Fibroblast of mammary gland (primary cell): ENCODE data around the gene SGIP1.

ENCODE experiments used
- DNase-seq: peaks from one replicate; pipeline ENCODE4 v3.0.0-alpha.2; 2010; ENCODE audit warnings: low read depth
- H3K4me3 ChIP-seq: 2 replicates; pipeline ENCODE4 v1.5.1; 2011; ENCODE audit warnings: low read depth, mild to moderate bottlenecking, low read length, moderate library complexity; ENCODE audit not compliant: control insufficient read depth
- TF ChIP-seq, protein P1 (sequence below): conservative IDR thresholded peaks from 2 replicates; pipeline ENCODE4 v1.5.1; 2011; ENCODE audit warnings: low read depth, low read length, inconsistent platforms; ENCODE audit not compliant: control insufficient read depth, insufficient read depth

SGIP1 gene

DNA sequence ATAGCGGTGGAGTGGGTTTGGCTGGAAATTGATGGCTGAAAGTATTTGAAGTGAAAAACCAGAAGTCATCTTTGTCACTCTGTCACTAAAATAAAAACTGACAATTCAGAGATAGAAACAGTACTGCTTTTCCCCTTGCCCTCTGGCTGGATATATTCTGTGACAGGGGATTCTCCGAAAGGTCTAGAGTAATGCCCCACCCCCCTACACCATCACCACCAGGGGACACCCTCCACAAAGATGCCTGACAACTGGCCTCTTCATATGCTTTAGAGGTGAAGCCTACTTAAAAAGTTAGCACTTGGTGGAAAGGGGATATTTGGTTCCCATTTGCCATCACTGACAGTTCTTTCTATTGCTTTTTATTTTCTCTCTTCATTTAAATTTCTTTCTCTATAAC is 73.5 kb downstream of the SGIP1 start:
- no peak for DNase-seq
- TF ChIP-seq, protein P1, sequence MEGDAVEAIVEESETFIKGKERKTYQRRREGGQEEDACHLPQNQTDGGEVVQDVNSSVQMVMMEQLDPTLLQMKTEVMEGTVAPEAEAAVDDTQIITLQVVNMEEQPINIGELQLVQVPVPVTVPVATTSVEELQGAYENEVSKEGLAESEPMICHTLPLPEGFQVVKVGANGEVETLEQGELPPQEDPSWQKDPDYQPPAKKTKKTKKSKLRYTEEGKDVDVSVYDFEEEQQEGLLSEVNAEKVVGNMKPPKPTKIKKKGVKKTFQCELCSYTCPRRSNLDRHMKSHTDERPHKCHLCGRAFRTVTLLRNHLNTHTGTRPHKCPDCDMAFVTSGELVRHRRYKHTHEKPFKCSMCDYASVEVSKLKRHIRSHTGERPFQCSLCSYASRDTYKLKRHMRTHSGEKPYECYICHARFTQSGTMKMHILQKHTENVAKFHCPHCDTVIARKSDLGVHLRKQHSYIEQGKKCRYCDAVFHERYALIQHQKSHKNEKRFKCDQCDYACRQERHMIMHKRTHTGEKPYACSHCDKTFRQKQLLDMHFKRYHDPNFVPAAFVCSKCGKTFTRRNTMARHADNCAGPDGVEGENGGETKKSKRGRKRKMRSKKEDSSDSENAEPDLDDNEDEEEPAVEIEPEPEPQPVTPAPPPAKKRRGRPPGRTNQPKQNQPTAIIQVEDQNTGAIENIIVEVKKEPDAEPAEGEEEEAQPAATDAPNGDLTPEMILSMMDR: peak; percentile 22
- no peak overlapping the region for H3K4me3 ChIP-seq

DNA sequence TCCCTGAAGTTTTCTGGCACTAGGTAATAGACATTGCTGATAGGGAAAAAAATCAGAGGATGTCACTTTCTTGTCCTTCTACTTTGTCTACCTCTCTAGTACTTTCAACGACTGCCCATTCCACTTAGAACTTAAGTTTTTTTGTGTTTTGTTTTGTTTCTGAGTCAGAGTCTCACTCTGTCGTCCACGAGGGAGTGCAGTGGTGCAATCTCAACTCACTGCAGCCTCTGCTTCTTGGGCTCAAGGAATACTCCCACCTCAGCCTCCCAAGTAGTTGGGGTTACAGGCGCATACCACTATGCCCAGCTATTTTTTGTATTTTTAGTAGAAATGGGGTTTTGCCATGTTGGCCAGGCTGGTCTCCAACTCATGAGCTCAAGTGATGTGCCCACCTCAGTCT is 79.2 kb downstream of the SGIP1 start:
- no peak overlapping the region for H3K4me3 ChIP-seq
- TF ChIP-seq, protein P1: no peak
- DNase-seq: peak; percentile 55

DNA sequence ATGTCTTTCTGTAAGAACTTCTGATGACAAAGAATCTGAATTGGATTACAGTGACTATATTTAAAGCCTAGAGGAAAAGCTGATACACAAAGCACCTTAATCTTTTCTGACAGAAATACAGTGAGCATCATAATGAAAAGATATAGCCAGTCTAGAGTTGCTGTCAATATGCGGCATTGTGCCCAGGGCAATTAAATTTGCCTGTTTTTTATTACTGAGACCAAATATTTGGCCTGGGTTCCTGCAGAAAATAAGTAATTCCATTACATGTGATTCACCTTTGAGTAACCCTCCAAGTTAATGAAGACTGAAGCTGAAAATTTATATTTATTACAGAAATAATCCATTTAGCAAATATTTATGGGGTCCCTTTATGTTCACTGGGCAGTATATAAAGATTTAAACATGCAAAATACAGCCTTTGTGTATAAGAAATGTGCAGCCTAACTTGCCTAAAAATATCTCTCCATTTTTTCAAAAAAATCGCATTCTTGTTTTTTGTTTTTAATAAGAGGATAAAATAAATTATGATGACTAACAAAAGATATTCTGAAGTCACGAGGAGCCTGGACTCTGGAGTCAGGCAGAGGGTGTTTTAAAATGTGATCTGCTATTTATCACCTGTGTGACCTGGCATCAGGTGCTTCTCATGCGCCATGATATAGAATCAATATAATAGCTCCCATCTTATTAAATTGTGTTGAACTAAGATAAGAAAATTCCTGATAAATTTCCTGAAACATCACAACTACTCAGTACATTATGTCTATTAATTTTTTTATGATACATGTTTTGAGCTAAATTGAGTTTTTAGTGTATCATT is 83.6 kb downstream of the SGIP1 start:
- peak; percentile 30 for DNase-seq
- TF ChIP-seq, protein P1: no peak
- no peak overlapping the region for H3K4me3 ChIP-seq

DNA sequence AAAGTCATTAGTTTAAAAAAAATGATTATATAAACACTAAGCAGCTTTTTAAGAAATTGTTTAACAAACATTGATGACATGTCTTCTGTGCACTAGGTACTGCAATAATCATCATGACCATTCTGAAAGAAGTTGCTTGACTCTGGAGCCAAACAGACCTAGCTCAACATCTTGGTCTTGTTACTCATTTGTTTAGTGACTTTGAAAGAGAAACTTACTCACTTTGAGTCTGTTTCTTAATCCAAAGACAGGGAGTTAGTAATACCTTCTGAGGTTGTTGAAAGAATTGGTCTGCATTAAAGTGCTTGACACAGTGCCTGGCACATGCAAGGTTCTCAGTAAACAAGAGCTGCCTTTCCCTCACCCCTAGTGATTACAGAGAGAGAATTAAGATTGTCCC is 84.4 kb downstream of the SGIP1 start:
- TF ChIP-seq, protein P1: no peak
- H3K4me3 ChIP-seq: no peak overlapping the region
- DNase-seq: peak; percentile 71

DNA sequence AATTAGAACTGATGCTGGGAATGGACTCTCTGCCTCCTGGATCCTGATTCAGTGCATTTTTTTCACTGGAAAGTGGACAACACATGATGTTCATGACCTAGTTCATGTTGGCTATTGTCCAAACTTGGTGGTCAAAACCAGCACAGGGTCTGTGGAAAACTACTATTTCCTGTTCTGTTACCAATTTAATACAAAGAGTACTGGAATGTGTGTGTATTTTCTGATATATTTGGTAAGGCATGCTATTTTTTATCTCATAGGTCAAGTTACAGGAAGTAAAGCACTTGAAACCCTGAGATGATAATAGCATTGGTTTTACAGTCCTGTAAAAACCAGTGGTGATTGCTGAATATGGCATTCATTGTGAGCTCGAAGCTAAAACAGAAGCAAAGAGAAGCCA is 89.9 kb downstream of the SGIP1 start:
- DNase-seq: peak; percentile 93
- H3K4me3 ChIP-seq: no peak overlapping the region
- TF ChIP-seq, protein P1: no peak

DNA sequence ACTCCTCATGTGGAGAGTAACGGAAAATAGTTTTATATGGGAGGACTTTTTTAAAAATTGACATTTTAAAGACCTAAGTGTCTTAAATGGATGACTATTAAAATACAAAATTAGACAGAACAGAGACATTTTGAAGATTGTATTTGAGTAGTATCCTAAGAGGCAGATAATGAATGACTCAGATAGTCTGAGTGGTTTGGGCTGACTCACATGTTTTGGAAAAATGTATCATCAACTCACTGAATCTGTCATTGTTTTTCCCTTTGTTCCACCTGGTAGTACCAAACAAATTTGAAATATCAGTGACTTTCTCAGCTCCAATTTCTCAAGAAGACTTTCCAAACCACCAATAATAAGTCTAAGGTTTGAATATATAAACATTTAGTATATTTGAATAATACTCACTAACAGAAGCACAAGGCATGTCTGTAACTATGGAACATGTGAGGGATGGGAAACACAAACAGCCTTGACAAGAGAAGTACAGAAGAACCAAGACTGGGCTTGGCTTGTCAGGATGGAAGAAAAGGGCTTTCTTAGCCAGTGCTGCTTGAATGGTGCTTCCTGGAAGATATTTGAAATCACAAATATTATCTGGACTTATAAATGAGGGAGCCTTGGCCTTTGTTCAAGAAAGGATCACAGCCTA is 90.6 kb downstream of the SGIP1 start:
- DNase-seq: peak; percentile 91
- no peak overlapping the region for H3K4me3 ChIP-seq
- TF ChIP-seq, protein P1: no peak
